ENCODE results near the gene OR52I2.

GRCh38 chr11:4636962-4637661 lies 55.6 kb downstream of the OR52I2 start, which contains the start of gene OR51D1:
- TF ChIP-seq CTCF (IDR thresholded peaks at IDR 0.05), result peak; percentile 97
- 0 out of 4 replicates have a peak, but pooled peaks of 1 of the 2 experiments have one; percentile 42 for TF ChIP-seq REST (IDR thresholded peaks at IDR 0.05; ENCODE audit: insufficient read depth in 1 of 2, low read depth in 2 of 2, low read length in 1 of 2)
- no peak for TF ChIP-seq SIN3A (IDR thresholded peaks at IDR 0.05; ENCODE audit: borderline replicate concordance, insufficient read depth, low read depth, low read length)
- no peak for TF ChIP-seq POLR2AphosphoS5 (IDR thresholded peaks at IDR 0.05; ENCODE audit: low read depth, low read length)

Data from Panc1 (cell line).